ENCODE results near the gene OR6Y1. TPM values are rescaled to one million over a fixed set of nuclear protein-coding genes. Genes with fewer than 3 reads are reported as not detected.

OR6Y1 gene
- total and polyA plus RNA-seq, 2 experiments from 2014 or later: not detected

- no peak for TF ChIP-seq ZNF462 (CRISPR knock-in tag; IDR thresholded peaks at IDR 0.05)
- TF ChIP-seq CTCF (conservative IDR thresholded peaks at IDR 0.05; ENCODE audit: low read depth in 2 of 2): no peak
These were observed 18.0 kb upstream of the OR6Y1 start (continued) for GRCh38 chr1:158572226-158572625.

GRCh38 chr1:158570480-158570879 is 16.3 kb upstream of the OR6Y1 start, which contains the start of gene OR6P1:
OR6P1 (minus strand) TSS chr1:158570580; CDS start chr1:158563604, 6,976 bp downstream.
- Histone ChIP-seq H3K4me3 (no peak within 1 kb of the TSS), H2AFZ (peak within 1 kb of the TSS; percentile 70; the same call in 1 of the 2 replicates), H4K20me1 (replicated peaks; ENCODE audit: insufficient read depth) (no peaks in the 10 kb centered on the region), H3K4me1 (ENCODE audit: insufficient read depth) (no peaks in the 10 kb centered on the region), H3K9me2 (ENCODE audit: insufficient read depth) (no peaks in the 10 kb centered on the region), H3K4me2 (no peak within 1 kb of the TSS), H3K27me3 (ENCODE audit: insufficient read depth) (no peaks in the 10 kb centered on the region), H3F3A (replicated peaks; ENCODE audit: low read depth) (no peaks in the 10 kb centered on the region), H3K79me2 (replicated peaks; ENCODE audit: insufficient read depth) (no peaks in the 10 kb centered on the region), H3K36me3 (ENCODE audit: insufficient read depth) (no peaks in the 10 kb centered on the region), H3K27ac (ENCODE audit: low read depth) (no peak within 1 kb of the TSS)
- Mint-ChIP-seq H3K36me3 (ENCODE audit: low read depth) (no peaks in the 10 kb centered on the region), H3K27ac (0 out of 2 replicates have a peak within 1 kb of the TSS, but pooled peaks have one; percentile 8), H3K4me3 (no peak within 1 kb of the TSS), H3K27me3 (ENCODE audit: insufficient read depth, low read depth, poor library complexity) (peaks cover 2% of the 10 kb centered on the region), H3K4me1 (no peaks in the 10 kb centered on the region), H3K9me3 (no peaks in the 10 kb centered on the region)
- ATAC-seq (no peak), DNase-seq (ENCODE audit: low spot score) (no peak)
- no peak for TF ChIP-seq ZNF114 (CRISPR knock-in tag; IDR thresholded peaks at IDR 0.05)
- TF ChIP-seq ETS1 (IDR thresholded peaks at IDR 0.05): no peak

Data from GM23338 (cell line).